HG02763 (cell line): ENCODE results near the gene GRAP.

Experiments used
- ATAC-seq: cut with Tn5 transposase; IDR thresholded peaks from one replicate; pipeline ENCODE4 v1.9.1; 2021; ENCODE audit warnings: mild to moderate bottlenecking, moderate library complexity; ENCODE audit not compliant: unreplicated experiment

GRAP gene

DNA sequence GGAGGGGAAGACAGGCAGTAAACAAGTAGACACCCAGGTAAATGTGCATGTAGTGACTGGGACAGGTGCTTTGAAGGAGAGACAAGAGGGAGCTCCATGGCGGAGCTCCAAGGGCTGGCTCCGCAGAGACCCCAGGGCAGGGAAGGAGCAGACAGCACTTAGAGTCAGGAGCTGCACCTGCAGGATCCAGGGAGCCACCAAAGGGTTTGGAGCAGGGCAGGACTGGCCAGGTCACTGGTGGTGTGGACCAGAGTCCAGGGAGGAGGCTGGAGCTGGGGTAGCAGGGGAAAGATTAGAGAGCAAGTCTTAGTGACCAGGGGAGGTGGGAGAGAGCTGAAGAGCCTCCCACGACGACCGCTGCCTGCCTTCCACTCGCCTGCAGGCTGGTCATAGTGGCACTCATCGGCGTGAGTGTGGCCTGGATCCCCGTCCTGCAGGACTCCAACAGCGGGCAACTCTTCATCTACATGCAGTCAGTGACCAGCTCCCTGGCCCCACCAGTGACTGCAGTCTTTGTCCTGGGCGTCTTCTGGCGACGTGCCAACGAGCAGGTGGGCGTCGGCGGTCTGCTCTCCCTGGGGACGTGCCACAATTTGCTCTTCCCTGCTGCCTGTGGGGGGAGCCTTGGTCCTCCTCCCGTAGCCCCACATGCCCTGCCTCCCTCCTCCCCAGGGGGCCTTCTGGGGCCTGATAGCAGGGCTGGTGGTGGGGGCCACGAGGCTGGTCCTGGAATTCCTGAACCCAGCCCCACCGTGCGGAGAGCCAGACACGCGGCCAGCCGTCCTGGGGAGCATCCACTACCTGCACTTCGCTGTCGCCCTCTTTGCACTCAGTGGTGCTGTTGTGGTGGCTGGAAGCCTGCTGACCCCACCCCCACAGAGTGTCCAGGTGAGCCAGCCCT lies 27.5 kb downstream of the GRAP start:
- no peak for ATAC-seq

GRCh38 chr17:19018600-19018950 lies 28.2 kb downstream of the GRAP start:
- ATAC-seq: no peak

DNA sequence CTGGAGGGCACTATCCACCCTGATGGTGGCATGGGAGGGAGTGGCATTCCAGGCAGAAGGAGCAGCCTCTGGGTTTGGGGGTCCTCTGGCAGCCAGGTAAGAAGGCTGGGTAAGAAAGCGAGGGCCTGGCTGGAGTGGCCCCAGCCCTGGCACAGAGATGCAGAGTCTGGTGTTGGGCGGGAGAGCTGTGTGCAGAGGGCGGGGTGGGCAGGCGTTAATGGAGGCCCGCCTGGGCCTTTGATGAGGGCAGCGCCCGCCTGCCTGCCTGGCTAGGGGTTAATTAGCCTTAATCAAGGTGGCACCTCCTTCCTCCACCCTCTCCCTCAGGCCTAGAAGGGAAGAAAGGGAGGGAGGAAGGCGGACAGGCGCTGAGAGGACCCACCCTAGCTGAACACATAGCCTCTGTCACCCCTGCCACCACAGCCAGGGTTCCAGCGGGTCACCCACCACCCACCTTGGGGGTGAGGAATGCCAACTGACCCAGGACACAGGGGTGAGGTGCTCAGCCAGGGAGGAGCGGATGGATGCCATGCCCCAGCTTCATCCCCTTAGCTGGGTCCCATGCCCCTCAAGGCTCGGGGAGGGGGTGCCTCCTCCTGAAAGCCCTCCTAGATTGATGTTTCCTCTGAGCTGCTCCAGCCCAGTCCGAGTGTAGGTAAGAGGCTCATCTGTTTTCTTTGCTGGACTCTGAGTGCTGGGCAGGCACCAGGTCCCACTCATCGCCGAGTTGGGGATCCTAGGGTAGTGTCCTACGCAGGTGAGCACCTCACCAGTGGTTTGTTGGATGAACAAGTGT lies 28.8 kb downstream of the GRAP start:
- no peak for ATAC-seq

DNA sequence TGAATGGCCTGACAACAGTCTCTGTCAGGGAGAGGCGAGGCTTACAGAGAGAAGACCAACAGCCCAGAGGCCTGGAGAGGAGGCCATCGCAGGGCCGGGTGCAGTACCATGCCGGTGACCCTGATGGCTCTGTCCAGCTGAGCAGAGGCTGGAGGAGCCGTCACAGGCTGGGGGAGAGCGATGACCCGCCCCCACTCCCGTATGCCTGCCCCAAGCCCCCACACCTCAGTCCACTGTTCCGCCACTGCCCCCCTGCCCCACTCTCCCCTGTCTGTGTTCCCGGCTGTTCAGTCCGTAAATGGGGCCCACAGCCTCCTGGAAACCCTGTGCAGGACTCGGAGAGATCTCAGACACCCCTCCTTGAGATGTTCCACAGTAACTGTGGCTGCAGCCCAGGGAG lies 29.4 kb downstream of the GRAP start:
- no peak for ATAC-seq

- ATAC-seq: no peak
These were observed 29.9 kb downstream of the GRAP start for GRCh38 chr17:19016881-19017280.

DNA sequence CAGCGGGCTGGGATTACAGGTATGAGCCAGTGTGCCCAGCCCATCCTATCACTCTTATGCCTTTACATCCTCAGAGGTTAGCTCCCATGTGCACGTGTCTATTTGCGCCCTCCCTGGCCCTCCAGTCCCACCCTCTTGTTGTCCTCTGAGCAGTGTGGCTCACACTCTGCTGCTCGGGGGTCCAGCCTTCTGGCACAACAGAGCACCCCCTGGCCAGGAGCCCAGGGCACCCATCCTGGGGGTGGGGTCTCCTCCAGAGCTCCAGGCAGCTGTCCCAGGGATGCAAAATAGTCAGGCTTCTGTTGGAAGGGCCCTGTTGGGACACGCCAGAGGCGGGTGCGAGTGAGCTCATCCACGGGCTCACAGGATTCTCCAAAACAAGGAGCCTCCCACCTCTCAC lies 30.5 kb downstream of the GRAP start:
- ATAC-seq: no peak

DNA sequence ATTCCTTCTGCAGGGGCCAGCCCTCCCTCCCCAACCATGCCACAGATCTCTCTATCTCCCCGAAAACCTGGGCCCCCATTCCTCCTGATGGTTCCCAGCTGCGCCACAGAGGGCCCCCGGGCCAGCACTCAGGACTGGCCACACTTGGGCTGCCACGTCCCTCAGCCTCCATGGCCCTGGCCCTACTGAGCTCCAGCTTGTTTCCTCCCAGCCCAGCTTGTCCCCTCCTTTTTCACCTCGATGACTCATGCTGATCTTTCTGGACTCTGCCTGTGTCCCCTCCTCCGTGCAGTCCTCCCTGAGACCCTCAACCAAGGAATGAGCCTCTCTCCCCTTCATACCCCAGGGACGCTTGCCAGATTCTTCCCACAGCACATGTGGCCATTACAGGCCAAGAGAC lies 31.3 kb downstream of the GRAP start:
- no peak for ATAC-seq

DNA sequence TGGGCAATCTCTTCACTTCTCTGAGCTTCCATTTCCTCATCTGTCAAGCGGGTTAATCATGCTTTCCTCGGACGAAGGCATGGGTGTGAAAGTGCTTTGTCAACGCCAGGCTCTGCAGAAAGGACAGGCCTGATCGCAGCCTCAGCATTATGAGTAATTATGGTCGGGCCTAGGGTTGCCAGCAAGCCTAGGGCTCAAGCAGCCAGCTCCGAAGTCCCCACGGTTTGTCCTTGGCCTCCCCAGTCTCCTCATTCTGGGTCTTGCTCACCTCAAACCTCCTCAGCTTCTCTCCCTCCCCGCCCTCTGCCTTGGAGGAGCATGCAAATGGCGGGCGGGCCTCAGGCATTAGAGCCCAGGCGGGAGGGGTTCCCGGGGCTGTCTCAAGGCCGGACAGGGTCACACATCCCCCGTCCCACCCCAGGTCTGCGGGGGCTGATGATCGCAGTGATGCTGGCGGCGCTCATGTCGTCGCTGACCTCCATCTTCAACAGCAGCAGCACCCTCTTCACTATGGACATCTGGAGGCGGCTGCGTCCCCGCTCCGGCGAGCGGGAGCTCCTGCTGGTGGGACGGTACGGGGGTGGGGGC lies 32.0 kb downstream of the GRAP start:
- ATAC-seq: no peak

- ATAC-seq: no peak
These were observed 32.7 kb downstream of the GRAP start for GRCh38 chr17:19013806-19014627.

DNA sequence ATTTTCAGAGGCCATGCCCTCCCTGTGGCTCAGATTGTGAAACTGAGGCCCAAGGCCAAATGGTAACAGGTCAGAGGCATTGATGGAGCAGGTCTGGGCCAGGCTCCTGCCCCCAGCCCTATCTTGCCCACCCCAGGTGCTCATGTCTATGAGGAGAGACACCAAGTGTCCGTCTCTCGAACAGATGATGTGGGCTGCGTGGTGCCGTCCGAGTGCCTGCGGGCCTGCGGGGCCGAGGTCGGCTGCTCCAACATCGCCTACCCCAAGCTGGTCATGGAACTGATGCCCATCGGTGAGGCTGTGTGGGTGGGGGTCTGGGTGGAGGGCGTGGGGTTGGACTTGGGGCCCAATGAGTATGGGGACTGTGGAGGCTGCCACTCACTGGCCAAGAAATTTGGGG lies 33.5 kb downstream of the GRAP start:
- ATAC-seq: no peak

GRCh38 chr17:19012171-19013080 lies 34.3 kb downstream of the GRAP start:
- no peak for ATAC-seq

DNA sequence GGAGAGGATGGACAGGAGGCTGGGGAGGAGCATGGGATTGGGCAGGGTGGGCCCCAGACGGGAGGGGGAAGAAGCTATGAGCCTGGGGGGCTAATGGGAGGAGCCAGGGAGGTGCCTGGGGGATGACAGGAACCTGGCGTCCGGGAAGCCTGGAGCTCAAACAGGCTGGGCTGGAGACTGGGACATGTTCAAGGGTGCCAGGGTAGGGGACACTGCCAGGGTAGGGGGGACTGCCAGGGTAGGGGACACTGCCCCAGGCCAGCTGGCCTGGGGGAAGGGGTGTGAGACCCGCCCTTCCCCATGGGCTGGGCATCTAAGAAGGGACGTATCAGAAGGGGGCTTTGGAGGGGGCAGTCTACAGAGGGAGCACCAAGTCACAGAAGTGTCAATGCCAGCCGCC lies 35.2 kb downstream of the GRAP start:
- ATAC-seq: no peak

- ATAC-seq: no peak
These were observed 35.8 kb downstream of the GRAP start for GRCh38 chr17:19010729-19011505.

GRCh38 chr17:19009970-19010369 lies 36.8 kb downstream of the GRAP start:
- no peak for ATAC-seq

DNA sequence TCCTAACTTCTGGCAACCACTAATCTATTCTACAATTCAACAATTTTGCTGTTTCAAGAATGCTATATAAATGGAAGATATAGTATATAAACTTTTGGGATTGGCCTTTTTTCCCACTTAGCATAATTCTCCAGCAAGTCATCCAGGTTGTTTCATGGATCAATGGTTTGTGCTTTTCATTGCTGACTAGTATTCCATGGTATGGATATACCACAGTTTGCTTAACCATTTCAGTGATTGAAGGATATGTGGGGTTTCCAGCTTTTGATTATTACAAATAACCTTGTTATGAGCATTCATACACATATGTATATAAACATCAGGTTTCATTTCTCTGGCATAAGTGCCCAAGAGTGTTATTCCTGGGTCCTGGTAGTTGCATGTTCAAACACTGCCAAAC lies 40.1 kb downstream of the GRAP start:
- no peak for ATAC-seq

GRCh38 chr17:19005789-19006430 lies 40.8 kb downstream of the GRAP start:
- no peak for ATAC-seq

DNA sequence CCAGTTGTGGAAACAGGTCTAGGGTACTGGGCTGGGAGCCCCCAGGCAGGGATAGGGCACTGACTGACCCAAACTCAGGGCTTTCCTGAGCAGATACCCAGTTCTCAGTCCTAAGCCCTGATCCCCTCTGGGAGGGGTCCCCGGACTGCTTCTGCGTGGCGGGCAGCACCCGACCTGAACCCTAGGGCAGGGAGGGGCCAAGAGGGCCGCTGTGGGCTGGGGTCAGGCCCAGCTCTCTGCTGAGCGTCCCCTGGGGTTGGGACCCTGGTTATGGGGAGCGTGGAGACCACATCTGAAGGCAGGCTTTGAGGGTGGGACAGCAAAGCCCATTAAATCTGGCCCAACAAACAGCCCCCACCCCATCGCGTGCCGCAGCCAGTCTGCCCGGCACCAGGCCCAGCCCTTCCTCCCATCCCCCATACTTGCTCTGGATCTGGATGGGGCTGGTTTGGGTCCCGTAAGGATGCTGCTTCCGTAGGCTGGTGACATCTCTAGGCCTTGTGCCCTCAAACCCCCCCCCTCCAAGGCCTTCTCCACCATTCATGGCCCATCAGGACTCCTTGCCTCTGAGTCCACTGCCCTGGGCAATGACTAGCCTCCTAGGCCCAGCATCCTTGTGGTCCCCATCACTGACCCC lies 41.5 kb downstream of the GRAP start:
- ATAC-seq: no peak

DNA sequence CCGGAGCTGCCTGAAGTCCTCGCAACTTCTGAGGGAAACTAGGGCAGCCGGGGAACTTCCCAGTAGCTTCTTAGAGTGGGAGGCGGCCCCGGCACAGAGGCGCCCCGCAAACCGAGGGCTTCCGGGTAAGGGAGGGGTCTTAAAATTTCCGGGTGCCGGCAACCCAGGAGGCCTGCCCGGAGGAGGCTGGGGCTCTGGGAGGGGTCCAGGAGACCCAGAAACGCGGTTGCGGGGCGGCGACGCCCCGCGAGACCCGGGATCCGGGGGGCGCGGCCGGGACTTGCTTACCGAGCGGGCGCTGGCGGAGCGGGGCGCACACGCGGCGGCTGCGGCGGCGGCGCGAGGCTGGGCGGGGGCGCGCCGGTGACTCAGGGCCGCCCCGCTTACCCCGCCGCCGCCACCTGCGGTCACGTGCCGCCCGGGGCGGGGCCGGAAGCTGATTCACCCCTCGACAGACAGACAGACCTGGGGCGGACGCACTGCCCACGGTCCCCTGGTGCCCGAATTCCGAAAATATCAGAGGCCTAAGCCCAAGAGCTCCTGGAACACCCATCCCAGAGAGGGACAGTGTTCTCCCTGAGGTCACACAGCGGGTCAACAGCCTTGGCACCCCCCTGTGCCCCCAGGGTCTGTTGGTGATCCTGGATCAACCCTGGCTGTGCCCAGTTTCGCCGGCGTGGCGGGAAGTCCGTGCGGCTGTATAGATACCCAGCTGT lies 42.2 kb downstream of the GRAP start, which contains the start of gene FAM83G:
Gene FAM83G, minus strand, starts transcription at position 344 of the 716 bp plus-strand sequence. CDS start 723 bp downstream, outside the sequence.
- ATAC-seq: peak; percentile 67
